Suprapubic skin (tissue), 4 donors: ENCODE data around the gene DAGLB. TPM values are rescaled to one million over a fixed set of nuclear protein-coding genes. Genes with fewer than 3 reads are reported as not detected.

Source experiments
- DNase-seq, 2 donors: peaks; one replicate each; pipeline ENCODE4 v3.0.0-alpha.2; 2019; ENCODE audit warnings: low spot score in 2 of 2
- H3K27ac ChIP-seq: fragments of 200-600 bp; sonication (generic); one replicate; pipeline ENCODE4 v1.5.1; 2019
- H3K27me3 ChIP-seq: fragments of 200-600 bp; sonication (generic); one replicate; pipeline ENCODE4 v1.5.1; 2019
- H3K36me3 ChIP-seq: fragments of 200-600 bp; sonication (generic); one replicate; pipeline ENCODE4 v1.5.1; 2019
- H3K4me1 ChIP-seq: fragments of 200-600 bp; sonication (generic); one replicate; pipeline ENCODE4 v1.5.1; 2019
- H3K4me3 ChIP-seq: fragments of 200-600 bp; sonication (generic); one replicate; pipeline ENCODE4 v1.5.1; 2019; ENCODE audit warnings: mild to moderate bottlenecking
- H3K9me3 ChIP-seq: fragments of 200-600 bp; sonication (generic); one replicate; pipeline ENCODE4 v1.5.1; 2019
- CTCF ChIP-seq, 2 donors: fragments of 200-600 bp in 1 of 2; fragments of 450-650 bp in 1 of 2; sonication (generic) in 1 of 2; IDR thresholded peaks; one replicate each; pipeline ENCODE4 v1.5.1; 2016 to 2019; ENCODE audit warnings: antibody characterized with exemption in 2 of 2, mild to moderate bottlenecking in 1 of 2, moderate library complexity in 1 of 2
- EP300 ChIP-seq: sonication (generic); formaldehyde crosslinking; IDR thresholded peaks from one replicate; pipeline ENCODE4 v1.6.1; 2017; ENCODE audit warnings: antibody characterized with exemption
- POLR2A ChIP-seq, 2 donors: fragments of 450-650 bp; IDR thresholded peaks; one replicate each; pipeline ENCODE4 v1.6.1; 2017; ENCODE audit warnings: antibody characterized with exemption in 2 of 2, mild to moderate bottlenecking in 2 of 2, moderate library complexity in 2 of 2
- POLR2AphosphoS5 ChIP-seq, 3 donors: sonication (generic); formaldehyde crosslinking; IDR thresholded peaks; one replicate each; pipeline ENCODE4 v1.6.1; 2017; ENCODE audit warnings: antibody characterized with exemption in 3 of 3
- WGBS: methylation state at CpG from one replicate; pipeline ENCODE4 v1.1.5; 2018; 5-methylcytosine and 5-hydroxymethylcytosine counted together
- total RNA-seq, 4 donors: library from RNA; depleted of rRNA; stranded (reverse); fragments of >200 nt; gene quantifications; one replicate each; pipeline ENCODE4 v1.1.0, GENCODE V29; 2016

Gene DAGLB
- total RNA-seq, 4 donors from 2014 or later: 19.0 to 61.2 (median 22.0) TPM

DNA sequence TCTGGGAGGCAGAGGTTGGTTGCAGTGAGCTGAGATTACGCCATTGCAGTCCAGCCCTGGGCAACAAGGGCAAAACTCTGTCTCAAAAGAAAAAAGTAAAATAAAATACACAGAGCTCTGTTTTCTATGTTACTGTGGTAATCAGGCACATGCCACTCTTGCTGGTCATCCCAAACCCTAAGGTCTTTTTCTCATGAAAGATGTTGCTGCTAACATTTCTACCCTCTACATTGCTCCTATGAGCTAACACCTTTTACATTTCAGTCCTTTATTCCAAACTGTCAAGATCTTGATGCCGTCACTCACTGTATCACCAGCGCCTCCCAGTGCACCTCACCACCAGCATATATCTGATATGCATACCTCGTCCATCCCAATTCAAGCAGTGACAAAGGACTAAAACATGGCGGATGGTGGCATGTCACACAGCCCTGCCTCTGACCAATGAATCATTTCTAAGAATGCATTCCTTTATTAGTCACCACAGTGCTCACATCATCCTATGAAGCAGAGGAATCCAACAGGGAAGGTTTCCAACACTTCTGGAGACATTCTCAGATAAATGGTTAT is 4.3 kb downstream of the DAGLB start:
- TF ChIP-seq CTCF (IDR thresholded peaks at IDR 0.05) (no peak), POLR2A (IDR thresholded peaks at IDR 0.05) (no peak), POLR2AphosphoS5 (IDR thresholded peaks at IDR 0.05) (no peak), EP300 (no peak)
- DNase-seq: no peak
- H3K9me3 ChIP-seq: no peaks in the 10 kb centered on the region
- H3K4me1 ChIP-seq: peaks cover 7% of the 10 kb centered on the region
- 88% methylated on average over 5 of the region's 5 CpGs for WGBS
- no peak overlapping the region for H3K27ac ChIP-seq
- peaks cover 25% of the 10 kb centered on the region for H3K36me3 ChIP-seq
- no peaks in the 10 kb centered on the region for H3K27me3 ChIP-seq
- H3K4me3 ChIP-seq: no peak overlapping the region

DNA sequence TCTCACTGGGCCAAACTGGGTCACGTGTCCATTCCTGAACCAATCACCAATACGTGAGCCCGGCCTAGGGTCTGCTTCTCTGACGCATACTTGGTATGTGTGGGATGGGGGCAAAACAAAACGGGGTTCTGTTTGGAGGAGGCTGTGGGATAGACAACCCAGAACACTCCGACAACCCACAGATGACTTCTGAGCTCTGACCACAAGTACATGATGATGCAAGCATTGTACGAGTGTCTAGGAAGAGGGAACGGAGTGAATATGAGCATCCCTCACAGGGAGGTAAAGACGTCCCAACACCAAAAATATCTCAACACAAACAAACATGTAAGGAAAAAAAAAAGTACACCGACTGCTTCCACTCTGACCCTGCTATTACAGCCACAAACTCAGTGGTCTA is 5.6 kb downstream of the DAGLB start:
- H3K27me3 ChIP-seq: no peaks in the 10 kb centered on the region
- DNase-seq: no peak
- no peak for TF ChIP-seq CTCF (IDR thresholded peaks at IDR 0.05)
- no peak for TF ChIP-seq EP300
- no peak for TF ChIP-seq POLR2A (IDR thresholded peaks at IDR 0.05)
- no peak for TF ChIP-seq POLR2AphosphoS5 (IDR thresholded peaks at IDR 0.05)
- H3K27ac ChIP-seq: no peak overlapping the region
- peaks cover 7% of the 10 kb centered on the region for H3K4me1 ChIP-seq
- H3K36me3 ChIP-seq: peaks cover 25% of the 10 kb centered on the region
- no peak overlapping the region for H3K4me3 ChIP-seq
- no peaks in the 10 kb centered on the region for H3K9me3 ChIP-seq
- WGBS: 80% methylated on average over 10 of the region's 10 CpGs

- no peak overlapping the region for H3K27ac ChIP-seq
- no peaks in the 10 kb centered on the region for H3K27me3 ChIP-seq
- peaks cover 2% of the 10 kb centered on the region for H3K4me1 ChIP-seq
- no peak overlapping the region for H3K4me3 ChIP-seq
- TF ChIP-seq POLR2AphosphoS5 (IDR thresholded peaks at IDR 0.05) (no peak), CTCF (IDR thresholded peaks at IDR 0.05) (no peak), EP300 (no peak), POLR2A (IDR thresholded peaks at IDR 0.05) (no peak)
- H3K9me3 ChIP-seq: no peaks in the 10 kb centered on the region
- 87% methylated on average over 5 of the region's 5 CpGs for WGBS
- H3K36me3 ChIP-seq: peaks cover 20% of the 10 kb centered on the region
- DNase-seq: no peak
These were observed 7.4 kb downstream of the DAGLB start for GRCh38 chr7:6440381-6440780.

- Histone ChIP-seq H3K36me3 (peaks cover under 1% of the 10 kb centered on the region), H3K4me3 (no peak overlapping the region), H3K27me3 (no peaks in the 10 kb centered on the region), H3K27ac (no peak overlapping the region), H3K4me1 (peaks cover 11% of the 10 kb centered on the region), H3K9me3 (no peaks in the 10 kb centered on the region)
- no peak for TF ChIP-seq POLR2AphosphoS5 (IDR thresholded peaks at IDR 0.05)
- no peak for TF ChIP-seq POLR2A (IDR thresholded peaks at IDR 0.05)
- no peak for TF ChIP-seq CTCF (IDR thresholded peaks at IDR 0.05)
- 88% methylated on average over 2 of the region's 2 CpGs for WGBS
- DNase-seq: no peak
These were observed 9.3 kb downstream of the DAGLB start for GRCh38 chr7:6438427-6438826.

DNA sequence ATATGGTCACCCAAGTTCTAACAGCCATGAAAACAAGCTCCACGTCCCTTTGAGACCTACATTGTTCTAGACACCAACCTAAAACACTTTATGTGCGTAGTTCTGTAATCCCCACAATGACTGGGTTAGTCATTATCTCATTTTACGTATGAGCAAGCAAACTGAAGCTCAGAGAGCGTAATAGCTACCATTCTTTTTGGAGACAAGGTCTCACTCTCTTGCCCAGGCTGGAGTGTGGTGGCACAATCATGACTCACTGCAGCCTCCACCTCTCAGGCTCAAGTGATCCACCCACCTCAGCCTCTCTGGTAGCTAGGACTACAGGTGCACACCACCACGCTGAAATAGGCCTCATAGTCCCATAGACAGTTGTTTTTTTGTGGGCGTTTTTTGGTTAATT is 10.5 kb downstream of the DAGLB start:
- Histone ChIP-seq H3K27me3 (no peaks in the 10 kb centered on the region), H3K36me3 (peaks cover 3% of the 10 kb centered on the region), H3K9me3 (no peaks in the 10 kb centered on the region), H3K4me3 (no peak overlapping the region), H3K4me1 (peaks cover 11% of the 10 kb centered on the region), H3K27ac (no peak overlapping the region)
- 80% methylated on average over 6 of the region's 6 CpGs for WGBS
- no peak for TF ChIP-seq POLR2AphosphoS5 (IDR thresholded peaks at IDR 0.05)
- TF ChIP-seq EP300: no peak
- TF ChIP-seq POLR2A (IDR thresholded peaks at IDR 0.05): no peak
- no peak for TF ChIP-seq CTCF (IDR thresholded peaks at IDR 0.05)
- no peak for DNase-seq
